ENCODE results near the gene ROBO1. TPM values are rescaled to one million over a fixed set of nuclear protein-coding genes. Genes with fewer than 3 reads are reported as not detected.

The ROBO1 gene
- total and polyA plus RNA-seq, 2 of the 13 experiments (the other 11 are each of a cell fraction or from before 2014, with no cell fraction given): 52.2 to 71.0 TPM

DNA sequence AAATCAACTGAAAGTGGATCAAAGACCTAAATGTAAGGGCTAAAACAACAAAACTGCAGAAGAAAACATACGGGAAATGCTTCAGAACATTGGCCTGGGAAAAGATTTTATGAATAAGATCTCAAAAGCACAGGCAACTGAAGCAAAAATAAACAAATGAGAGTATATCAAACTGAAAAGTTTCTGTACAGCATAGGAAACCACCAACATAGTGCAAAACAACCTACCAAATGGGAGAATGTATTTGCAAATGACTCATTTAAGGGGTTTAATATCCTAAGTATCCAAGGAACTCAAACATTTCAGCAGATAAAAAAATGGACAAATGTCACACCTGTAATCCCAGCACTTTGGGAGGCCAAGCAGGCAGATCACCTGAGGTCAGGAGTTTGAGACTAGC is 489.1 kb downstream of the ROBO1 start (continued):
- TF ChIP-seq, protein P1, sequence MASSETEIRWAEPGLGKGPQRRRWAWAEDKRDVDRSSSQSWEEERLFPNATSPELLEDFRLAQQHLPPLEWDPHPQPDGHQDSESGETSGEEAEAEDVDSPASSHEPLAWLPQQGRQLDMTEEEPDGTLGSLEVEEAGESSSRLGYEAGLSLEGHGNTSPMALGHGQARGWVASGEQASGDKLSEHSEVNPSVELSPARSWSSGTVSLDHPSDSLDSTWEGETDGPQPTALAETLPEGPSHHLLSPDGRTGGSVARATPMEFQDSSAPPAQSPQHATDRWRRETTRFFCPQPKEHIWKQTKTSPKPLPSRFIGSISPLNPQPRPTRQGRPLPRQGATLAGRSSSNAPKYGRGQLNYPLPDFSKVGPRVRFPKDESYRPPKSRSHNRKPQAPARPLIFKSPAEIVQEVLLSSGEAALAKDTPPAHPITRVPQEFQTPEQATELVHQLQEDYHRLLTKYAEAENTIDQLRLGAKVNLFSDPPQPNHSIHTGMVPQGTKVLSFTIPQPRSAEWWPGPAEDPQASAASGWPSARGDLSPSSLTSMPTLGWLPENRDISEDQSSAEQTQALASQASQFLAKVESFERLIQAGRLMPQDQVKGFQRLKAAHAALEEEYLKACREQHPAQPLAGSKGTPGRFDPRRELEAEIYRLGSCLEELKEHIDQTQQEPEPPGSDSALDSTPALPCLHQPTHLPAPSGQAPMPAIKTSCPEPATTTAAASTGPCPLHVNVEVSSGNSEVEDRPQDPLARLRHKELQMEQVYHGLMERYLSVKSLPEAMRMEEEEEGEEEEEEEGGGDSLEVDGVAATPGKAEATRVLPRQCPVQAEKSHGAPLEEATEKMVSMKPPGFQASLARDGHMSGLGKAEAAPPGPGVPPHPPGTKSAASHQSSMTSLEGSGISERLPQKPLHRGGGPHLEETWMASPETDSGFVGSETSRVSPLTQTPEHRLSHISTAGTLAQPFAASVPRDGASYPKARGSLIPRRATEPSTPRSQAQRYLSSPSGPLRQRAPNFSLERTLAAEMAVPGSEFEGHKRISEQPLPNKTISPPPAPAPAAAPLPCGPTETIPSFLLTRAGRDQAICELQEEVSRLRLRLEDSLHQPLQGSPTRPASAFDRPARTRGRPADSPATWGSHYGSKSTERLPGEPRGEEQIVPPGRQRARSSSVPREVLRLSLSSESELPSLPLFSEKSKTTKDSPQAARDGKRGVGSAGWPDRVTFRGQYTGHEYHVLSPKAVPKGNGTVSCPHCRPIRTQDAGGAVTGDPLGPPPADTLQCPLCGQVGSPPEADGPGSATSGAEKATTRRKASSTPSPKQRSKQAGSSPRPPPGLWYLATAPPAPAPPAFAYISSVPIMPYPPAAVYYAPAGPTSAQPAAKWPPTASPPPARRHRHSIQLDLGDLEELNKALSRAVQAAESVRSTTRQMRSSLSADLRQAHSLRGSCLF (CRISPR knock-in tag; IDR thresholded peaks at IDR 0.05; ENCODE audit: borderline replicate concordance): no peak
- TF ChIP-seq HCFC1 (IDR thresholded peaks at IDR 0.05; ENCODE audit: low read depth, low read length): no peak

DNA sequence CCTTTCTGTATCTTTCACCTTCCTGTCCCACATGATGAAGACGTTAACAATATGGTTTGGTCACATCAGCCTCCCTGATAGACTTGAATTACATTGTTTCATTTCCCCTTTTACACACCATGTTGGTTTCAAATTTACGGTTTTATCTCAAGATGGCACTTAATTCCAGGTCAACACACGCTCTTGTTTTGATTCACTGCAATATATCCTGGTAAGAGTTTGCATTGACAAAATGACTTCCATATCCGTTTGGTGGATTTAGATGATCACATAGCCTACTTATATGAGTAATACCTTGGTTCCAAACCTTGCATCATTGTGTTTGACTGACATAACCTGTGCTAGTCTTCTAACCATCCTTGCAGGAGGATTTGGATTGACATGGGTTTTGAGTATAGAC is 499.4 kb downstream of the ROBO1 start:
- Histone ChIP-seq H3K79me2 (ENCODE audit: insufficient read depth, low read length) (no peaks in the 10 kb centered on the region), H3K4me3 (replicated peaks in 1 of 3; ENCODE audit: insufficient read depth in 1 of 3, low read depth in 2 of 3, low read length in 3 of 3) (no peak overlapping the region), H3K9ac (ENCODE audit: insufficient read depth, low read depth, low read length) (no peak overlapping the region), H3K4me2 (ENCODE audit: low read depth, low read length) (no peak overlapping the region), H2AFZ (ENCODE audit: low read length) (no peak overlapping the region), H3K27ac (ENCODE audit: extremely low read length, insufficient read depth, low read length) (no peak overlapping the region), H4K20me1 (ENCODE audit: insufficient read depth, low read length) (no peaks in the 10 kb centered on the region), H3K27me3 (ENCODE audit: control insufficient read depth in 1 of 2, insufficient read depth in 2 of 2, low read length in 2 of 2) (no peaks in the 10 kb centered on the region), H3K9me3 (ENCODE audit: low read length) (no peaks in the 10 kb centered on the region), H3K4me1 (ENCODE audit: insufficient read depth, low read length) (no peaks in the 10 kb centered on the region), H3K36me3 (replicated peaks in 1 of 2; ENCODE audit: control insufficient read depth in 1 of 2, insufficient read depth in 2 of 2, low read length in 2 of 2) (no peaks in the 10 kb centered on the region)
- TF ChIP-seq ZBTB7A (CRISPR knock-in tag; IDR thresholded peaks at IDR 0.05) (no peak), ZNF605 (CRISPR knock-in tag; IDR thresholded peaks at IDR 0.05) (no peak), AKAP8 (CRISPR knock-in tag; IDR thresholded peaks at IDR 0.05) (no peak), ZNF263 (CRISPR knock-in tag; IDR thresholded peaks at IDR 0.05) (no peak), GFI1 (CRISPR knock-in tag; IDR thresholded peaks at IDR 0.05; ENCODE audit: borderline replicate concordance) (no peak), BRD4 (CRISPR knock-in tag; IDR thresholded peaks at IDR 0.05) (no peak), SSRP1 (CRISPR knock-in tag; IDR thresholded peaks at IDR 0.05) (no peak), ZNF224 (CRISPR knock-in tag; IDR thresholded peaks at IDR 0.05) (no peak), CREM (IDR thresholded peaks at IDR 0.05) (no peak), CREM (CRISPR knock-in tag; IDR thresholded peaks at IDR 0.05) (no peak)
- TF ChIP-seq, protein P2, sequence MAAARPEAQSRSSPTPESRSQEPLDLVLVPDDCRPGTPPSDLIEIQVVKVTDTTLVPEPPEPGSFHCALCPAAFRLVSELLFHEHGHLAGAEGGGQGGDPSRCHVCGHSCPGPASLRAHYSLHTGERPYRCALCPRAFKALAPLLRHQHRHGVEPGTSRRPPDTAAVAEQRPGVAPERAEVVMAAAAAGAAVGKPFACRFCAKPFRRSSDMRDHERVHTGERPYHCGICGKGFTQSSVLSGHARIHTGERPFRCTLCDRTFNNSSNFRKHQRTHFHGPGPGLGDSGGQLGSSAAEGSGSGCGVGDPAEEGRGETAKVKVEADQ (CRISPR knock-in tag; IDR thresholded peaks at IDR 0.05; ENCODE audit: borderline replicate concordance): no peak
- TF ChIP-seq, protein P3, sequence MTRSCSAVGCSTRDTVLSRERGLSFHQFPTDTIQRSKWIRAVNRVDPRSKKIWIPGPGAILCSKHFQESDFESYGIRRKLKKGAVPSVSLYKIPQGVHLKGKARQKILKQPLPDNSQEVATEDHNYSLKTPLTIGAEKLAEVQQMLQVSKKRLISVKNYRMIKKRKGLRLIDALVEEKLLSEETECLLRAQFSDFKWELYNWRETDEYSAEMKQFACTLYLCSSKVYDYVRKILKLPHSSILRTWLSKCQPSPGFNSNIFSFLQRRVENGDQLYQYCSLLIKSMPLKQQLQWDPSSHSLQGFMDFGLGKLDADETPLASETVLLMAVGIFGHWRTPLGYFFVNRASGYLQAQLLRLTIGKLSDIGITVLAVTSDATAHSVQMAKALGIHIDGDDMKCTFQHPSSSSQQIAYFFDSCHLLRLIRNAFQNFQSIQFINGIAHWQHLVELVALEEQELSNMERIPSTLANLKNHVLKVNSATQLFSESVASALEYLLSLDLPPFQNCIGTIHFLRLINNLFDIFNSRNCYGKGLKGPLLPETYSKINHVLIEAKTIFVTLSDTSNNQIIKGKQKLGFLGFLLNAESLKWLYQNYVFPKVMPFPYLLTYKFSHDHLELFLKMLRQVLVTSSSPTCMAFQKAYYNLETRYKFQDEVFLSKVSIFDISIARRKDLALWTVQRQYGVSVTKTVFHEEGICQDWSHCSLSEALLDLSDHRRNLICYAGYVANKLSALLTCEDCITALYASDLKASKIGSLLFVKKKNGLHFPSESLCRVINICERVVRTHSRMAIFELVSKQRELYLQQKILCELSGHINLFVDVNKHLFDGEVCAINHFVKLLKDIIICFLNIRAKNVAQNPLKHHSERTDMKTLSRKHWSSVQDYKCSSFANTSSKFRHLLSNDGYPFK (CRISPR knock-in tag; IDR thresholded peaks at IDR 0.05; ENCODE audit: borderline replicate concordance): no peak
- ChIA-PET CTCF (ENCODE audit: low intra/inter-chr PET ratio, low total read pairs) (no interaction called here), POLR2A (no interaction called here)
- ATAC-seq: no peak
- intact Hi-C loops (cut with micrococcal nuclease; ENCODE audit: unreplicated experiment) (no loop called here), in situ Hi-C loops (cut with HindIII; ENCODE audit: extremely low pct_ligation_motif_present, low pct_unique_long_range_greater_than_20kb) (no loop called here)
- BruUV-seq (replicated peaks): no TSS peak
- FAIRE-seq: no peak
- no peak for DNase-seq (ENCODE audit: low spot score)
- 2% methylated on average over 4 of the region's 4 CpGs for WGBS (ENCODE audit: low lambda C conversion rate)
